ENCODE data around the gene CNNM2.
"Not testable (repeated sequence)": the region's sequence is repeated elsewhere in the genome, so short reads cannot be mapped to it uniquely, and the experiment has no call there.

CNNM2 gene

DNA sequence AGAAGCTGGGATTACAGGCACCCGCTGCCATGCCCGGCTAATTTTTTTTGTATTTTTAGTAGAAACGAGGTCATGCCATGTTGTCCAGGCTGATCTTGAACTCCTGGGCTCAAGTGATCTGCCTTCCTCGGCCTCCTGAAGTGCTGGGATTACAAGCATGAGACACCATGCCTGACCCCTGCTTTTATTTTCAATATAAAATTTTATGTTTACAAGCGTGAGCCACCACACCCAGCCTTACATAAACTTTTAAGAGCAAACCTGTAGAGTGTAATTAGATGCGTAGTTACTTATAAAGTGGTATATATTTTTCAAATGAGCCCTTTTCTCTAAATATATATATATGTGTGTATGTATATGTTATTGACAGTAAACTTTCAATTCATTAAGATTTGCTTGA, 8.7 kb downstream of the CNNM2 start:
- no peak for DNase-seq (ENCODE audit: low read depth, low spot score)

DNA sequence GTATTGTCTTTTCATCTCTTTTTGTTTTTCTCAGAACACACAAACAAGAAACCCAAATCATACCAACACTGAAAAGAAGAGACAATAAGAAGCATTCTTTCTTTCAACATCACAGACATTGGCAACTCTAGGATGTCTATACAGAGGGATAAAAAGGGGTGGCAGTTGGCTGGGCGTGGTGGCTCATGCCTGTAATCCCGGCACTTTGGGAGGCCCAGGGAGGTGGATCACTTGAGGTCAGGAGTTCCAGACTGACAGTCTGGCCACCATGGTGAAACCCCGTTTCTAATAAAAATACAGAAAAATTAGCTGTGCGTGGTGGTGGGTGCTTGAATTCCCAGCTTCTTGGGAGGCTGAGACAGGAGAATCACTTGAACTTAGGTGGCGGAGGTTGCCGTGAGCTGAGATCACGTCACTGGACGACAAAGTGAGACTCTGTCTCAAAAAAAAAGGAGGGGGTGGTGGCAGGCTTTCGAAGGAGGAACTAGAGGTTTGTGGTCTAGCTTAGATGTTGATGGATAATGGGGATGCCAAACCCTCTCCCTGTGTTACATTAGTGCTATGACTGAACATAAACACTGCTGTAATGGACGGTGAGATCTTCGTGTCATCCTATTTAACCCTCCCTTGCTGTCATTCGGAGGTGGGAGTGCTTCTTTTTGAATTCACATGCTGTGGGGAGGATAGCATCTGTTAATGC, 9.4 kb downstream of the CNNM2 start:
- no peak for DNase-seq (ENCODE audit: low read depth, low spot score)

DNA sequence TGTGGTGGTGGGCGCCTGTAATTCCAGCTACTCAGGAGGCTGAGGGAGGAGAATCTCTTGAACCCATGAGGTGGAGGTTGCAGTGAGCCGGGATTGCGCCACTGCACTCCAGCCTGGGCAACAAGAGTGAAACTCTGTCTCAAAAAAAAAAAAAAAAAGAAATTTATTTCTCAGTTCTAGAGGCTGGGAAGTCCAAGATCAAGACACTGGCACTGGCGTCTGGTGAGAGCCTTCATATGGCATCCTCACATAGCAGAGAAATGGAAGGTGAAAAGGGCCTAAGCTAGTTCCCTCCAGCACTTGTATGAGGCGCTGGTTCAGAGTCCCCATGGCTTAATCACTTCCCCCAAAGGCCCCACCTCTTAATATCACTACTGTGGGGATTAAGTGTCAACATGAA, 10.3 kb downstream of the CNNM2 start:
- not testable (repeated sequence) for DNase-seq (ENCODE audit: low read depth, low spot score)

DNA sequence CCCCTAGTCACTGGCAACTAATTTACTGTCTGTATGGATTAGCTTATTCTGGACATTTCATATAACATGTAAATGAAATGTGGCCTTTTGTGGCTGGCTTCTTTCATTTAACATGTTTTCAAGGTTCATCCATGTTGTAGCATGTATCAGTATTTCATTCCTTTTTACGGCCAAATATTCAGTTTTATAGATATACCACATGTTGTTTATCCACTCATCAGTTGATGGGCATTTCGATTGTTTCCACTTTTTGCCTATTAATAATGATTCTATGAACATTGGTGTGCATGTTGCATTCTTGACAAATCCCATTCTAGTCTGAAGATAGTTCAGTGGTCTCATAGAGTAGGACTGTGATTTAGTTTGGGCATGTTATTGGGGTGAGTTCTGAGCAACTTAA, 12.6 kb downstream of the CNNM2 start:
- no peak for DNase-seq (ENCODE audit: low read depth, low spot score)

DNA sequence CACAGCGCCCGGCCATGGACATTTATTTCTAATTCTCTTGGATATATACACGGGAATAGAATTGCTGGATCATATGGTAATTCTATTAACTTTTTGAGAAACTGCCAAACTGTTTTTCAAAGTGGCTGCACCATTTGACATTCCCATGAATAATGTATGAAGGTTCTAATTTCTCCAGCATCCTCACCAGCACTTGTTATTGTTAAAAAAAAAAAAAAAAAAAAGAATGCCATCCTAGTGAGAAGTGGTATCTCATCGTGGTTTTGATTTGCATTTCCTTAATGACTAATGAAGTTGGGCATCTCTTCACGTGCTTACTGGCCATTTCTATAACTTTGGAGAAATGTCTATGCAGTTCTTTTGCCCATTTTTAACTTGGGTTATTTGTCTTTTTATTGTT, 13.5 kb downstream of the CNNM2 start:
- DNase-seq (ENCODE audit: low read depth, low spot score): no peak

DNA sequence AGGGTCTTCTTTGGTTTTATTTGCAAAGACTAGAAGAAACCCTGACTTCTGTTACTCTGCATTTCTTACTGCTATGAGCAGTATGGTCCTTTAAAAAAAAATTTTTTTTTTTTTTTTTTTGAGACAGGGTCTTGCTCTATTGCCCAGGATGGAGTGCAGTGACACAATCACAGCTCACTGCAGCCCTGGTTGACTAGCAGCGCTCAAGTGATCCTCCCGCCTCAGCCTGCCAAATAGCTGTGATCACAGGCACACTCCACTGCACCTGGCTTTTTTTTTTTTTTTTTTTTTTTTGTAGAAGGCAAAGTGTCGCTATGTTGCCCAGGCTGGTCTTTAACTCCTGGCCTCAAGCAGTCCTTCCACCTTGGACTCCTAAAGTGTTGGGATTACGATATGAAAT, 17.4 kb downstream of the CNNM2 start:
- no peak for DNase-seq (ENCODE audit: low read depth, low spot score)

DNA sequence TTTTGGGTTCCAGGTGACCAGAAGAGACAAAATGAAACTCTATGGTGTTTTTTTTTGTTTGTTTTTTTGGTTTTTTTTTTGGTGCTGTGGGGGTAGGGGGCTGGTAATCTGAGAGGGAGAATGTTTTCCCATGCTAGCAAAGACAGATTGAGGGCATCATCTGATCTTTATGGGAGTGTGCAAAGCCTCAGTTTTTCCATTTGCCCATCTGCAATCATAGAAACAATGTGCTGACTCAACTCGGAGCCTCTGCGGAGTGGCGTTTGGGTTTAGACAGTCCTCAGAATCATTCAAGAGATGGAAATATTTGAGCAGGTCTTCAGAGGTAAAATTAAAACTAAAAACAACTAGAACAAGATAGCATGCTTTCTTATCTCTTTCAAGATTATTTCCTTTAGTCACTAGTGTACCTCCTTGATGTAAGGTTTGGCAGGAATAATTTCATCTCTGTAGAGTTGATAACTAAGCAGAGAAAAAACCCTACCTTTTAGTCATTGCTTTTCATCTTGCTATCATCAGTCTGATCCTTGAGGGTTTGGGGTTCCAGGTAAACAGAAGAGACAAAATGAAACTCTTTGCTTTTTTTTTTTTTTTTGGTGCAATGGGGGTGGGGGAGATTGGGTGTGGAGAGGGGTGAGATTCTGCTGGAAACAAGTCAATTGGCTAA, 18.0 kb downstream of the CNNM2 start:
- no peak for DNase-seq (ENCODE audit: low read depth, low spot score)

DNA sequence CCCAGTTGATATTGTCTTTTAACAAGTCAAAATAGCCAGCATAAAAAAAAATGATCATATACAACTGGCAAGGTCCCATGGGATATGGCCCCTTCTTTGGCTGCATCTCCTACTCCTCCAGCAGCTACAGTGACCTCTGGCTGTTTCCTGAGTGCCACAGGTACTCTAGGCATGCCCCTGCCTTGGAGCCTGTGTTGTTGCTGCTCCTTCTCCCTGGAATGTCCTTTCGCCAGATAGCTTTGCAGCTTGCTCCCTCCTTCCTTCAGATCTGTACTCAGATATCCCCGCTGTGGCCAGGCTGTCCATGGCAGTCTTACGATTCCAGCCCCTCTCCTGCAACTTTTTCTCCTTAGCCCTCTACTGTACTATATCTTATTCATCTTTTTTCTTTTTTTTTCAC, 23.3 kb downstream of the CNNM2 start:
- DNase-seq (ENCODE audit: low read depth, low spot score): no peak

DNA sequence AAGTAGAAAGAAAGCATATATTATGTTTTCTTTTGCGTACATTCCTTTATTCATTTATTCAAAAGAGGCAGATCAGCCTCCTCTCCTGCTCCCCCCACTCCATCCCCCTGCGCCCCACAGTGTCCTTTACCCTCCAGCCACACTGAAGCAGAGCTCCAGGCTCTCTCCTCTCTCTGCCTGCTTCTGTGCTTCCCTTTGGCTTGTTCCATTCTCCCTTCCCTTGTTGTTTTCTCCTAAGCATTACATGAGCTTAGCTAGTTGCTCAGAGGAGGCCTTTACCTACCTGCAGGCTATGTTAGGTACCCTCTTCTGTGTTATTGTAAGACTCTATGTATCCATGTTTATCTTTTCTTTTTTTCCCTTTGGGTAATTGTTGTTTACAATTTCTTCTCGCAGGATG, 27.4 kb downstream of the CNNM2 start:
- DNase-seq (ENCODE audit: low read depth, low spot score): no peak

DNA sequence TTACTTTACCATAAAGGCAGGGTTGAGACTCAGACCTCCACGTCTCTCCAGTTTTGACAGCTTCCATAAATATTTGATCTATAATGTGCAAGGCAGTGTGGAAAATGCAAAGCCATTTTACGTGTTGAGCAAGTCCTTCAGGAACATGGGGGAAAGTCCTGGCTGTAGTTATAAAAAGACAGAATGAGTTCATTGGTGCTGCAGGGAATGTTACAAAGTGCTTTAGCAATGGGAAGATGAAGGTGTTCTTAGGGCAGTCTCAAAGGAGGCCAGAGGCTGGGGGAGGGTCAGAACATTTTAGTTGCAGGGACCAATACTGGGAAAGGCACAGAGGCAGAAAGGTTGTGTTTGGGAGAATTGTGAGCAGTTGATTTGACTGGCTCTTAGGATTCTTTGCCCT, 27.9 kb downstream of the CNNM2 start:
- no peak for DNase-seq (ENCODE audit: low read depth, low spot score)

DNA sequence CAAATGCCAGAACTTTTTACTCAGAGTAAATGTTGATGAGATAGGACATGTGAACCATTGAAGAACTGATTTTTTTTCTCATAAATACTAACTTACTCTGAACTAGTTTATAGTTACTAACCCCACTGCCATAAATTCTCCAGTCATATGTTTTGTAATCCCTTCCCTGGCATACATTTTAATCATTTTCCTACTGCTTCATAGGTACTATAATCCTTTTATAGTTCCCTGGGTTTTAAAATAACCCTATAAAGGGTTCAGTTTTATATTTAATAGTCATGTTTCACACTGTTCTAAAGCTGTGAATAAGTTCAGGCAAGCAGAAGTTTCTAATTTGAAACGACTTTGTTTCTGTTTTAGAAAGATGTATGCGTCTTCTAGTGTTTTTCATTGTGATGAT, 28.9 kb downstream of the CNNM2 start:
- DNase-seq (ENCODE audit: low read depth, low spot score): no peak

DNA sequence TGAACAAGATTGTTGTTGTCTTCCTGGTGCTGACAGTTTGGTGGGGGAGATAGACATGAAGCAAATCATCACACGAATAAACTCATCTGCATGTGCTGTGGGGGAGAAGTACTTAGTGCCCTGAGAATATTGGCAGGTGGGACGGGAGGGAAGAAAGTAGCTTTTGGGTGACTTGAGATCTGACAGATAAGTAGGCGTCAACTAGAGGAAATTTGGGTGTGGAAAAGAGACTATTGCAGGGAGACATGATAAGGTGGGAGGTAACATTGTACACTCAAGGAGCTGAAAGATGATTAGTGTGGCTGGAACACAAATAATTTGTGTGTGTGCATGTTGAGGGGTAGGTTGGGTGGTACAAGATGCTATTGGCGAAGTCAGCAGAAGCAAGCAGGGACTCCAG, 30.1 kb downstream of the CNNM2 start:
- no peak for DNase-seq (ENCODE audit: low read depth, low spot score)

DNA sequence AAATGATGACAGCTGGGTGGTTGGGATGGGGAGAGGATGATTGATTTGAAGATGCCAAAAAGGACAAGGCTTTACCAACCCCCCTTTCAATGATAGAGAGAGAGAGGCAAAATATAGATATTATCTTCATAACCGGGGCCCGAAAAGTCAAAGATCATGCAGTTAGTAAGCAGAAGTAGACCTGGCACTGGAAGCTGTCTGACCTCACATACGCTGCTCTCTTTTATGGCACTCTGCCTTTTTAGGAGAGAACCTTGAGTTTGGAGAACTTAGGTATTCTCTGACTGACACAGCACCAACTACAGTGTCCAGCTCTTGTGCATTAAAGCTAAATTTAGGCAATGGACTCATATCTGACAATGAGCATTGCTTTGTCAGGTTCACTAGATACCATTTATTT, 30.7 kb downstream of the CNNM2 start:
- no peak for DNase-seq (ENCODE audit: low read depth, low spot score)

DNA sequence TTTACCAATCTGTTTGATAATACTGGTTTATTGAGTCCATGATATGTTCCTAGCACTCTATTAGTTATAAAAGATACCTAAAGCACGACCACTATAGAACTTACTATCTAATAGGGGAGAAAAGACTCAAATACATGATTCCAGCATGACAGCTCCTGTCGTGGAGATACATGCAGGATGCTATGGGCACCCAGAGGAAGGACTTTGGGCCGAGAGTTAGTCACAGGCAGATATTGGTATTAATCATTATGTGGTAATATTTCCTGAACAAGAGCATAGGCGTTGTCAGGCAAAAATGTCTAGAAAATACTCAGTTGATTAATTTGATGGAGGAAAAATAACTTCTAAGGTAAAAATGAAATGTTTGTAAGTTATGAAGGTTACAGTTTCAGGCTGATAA, 31.8 kb downstream of the CNNM2 start:
- DNase-seq (ENCODE audit: low read depth, low spot score): no peak

DNA sequence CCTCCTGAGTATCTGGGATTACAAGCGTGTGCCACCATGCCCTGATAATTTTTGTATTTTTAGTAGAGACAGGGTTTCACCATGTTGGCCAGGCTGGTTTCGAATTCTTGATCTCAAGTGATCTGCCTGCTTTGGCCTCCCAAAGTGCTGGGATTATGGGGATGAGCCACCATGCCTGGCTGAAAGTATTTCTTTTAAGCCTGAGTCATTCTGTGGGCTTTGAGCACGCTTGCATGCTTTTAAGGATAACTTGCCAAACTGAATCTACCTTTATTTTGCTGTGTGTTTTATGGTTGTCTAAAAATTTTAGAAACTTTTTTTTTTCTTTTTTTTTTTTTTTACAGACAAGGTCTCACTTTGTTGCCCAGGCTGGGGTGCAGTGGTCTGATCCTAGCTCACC, 33.2 kb downstream of the CNNM2 start:
- DNase-seq (ENCODE audit: low read depth, low spot score): no peak

DNA sequence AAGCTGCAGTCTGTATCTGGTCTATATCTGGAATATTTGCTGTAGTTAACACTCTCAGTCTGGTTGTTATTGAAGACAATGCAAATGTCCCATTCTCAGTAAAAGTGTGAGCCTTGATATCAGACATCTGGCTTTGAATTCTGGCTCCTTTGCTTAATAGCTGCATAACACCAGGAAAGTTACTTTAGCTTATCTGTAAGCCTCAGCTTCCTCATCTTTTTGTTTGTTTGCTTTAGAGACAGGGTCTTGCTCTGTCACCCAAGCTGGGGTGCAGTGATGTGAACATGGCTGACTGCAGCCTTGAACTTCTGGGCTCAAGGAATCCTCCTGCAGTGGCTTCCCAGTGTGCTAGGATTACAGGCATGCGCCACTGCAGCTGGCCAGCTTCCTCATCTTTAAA, 41.3 kb downstream of the CNNM2 start:
- no peak for DNase-seq (ENCODE audit: low read depth, low spot score)

DNA sequence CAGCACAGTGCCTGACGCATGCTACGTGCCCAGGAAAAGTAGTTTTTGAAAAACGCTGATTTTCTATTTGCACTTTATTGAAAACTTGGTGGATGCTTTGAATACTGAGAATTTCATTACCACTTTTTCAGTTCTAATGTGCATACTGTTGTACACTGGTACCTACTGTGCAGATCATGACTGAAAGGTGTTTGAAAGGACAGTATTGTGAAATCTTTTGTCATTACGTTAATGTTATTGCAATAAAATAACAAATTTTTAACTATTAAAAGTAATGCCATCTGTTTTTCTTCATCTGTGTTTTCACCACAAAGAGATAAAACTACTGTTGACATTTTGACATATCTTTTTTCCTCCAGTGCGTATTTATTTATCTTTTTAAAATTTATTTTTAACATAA, 42.1 kb downstream of the CNNM2 start:
- no peak for DNase-seq (ENCODE audit: low read depth, low spot score)

DNA sequence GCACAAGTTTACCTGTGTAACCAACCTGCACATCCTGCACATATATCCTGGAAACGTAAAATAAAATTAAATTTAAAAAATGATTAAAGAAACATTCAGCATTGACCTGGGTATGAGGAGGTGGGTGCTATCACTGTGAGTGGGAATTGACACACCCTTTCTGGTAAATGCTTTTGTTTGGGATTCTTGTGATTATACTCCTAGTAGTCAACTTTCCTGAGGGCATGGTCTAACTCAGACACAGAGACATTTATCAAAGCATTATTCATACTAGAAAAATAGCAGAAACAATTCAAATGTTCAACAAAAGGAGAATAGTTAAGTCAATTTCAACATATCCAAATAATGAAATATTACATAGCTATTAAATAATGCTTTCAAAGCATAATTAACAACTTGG, 44.2 kb downstream of the CNNM2 start:
- DNase-seq (ENCODE audit: low read depth, low spot score): no peak

DNA sequence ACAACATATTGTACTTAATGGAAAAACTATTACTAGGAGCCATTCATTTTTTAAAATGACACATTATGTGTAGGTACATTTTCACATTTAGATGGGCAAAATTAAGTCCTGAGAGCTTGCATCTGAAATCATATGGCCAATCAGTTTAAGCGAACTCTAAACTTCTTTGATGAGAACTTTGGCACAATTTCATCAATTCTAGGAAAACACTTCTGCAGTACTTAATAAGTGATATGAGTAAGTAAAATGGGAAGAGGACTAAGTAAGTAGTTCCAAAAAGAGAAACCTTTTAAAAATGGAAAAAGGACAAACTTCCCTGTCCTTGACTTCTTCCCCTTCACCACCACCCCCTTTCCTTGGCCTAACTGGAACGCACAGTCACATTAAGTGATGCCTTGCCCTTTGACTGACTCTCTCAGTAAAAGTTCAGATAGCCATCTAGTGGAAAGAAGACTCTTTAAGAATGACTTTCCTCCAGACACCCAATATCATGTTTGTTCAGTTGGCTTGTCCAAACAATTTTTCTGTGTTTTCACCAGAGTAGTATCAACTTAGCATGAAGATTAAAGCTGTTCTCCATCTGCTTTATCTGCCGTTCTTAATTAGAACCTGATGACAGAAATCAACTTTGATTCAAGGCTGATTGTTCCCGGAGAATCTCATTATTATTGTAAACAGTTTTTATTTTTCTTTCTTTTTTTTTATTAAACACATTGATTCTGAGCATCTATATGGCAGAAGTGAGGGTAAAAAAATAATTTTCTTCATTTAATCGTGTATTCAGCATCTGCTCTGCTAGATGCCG, 45.1 kb downstream of the CNNM2 start:
- DNase-seq (ENCODE audit: low read depth, low spot score): no peak

DNA sequence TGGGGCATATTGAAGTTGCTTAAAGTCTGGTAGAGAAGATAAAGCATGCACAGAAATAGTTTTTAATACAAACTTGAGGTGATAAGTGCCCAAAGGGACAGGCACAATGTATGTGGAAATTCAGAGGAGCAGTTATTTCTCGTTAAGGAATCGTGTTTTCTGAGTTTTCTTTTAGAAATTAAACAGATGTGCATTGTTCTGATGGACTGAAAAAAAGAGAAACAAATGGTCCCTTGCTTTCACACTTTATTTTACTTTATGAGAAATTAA, 45.6 kb downstream of the CNNM2 start:
- no peak for DNase-seq (ENCODE audit: low read depth, low spot score)

DNA sequence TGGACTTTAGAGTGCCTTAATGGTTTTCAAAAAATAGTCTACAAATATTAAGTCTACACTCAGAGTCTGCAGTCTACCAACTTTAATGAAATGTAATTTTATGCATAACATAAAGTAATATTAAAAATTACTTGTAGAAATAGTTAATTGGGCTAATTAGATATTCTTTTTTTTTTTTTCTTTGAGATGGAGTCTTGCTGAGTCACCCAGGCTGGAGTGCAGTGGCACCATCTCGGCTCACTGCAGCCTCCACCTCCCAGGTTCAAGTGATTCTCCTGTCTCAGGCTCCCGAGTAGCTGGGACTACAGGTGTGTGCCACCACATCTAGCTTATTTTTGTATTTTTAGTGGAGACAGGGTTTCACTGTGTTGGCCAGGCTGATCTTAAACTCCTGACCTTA, 46.0 kb downstream of the CNNM2 start:
- not testable (repeated sequence) for DNase-seq (ENCODE audit: low read depth, low spot score)

DNA sequence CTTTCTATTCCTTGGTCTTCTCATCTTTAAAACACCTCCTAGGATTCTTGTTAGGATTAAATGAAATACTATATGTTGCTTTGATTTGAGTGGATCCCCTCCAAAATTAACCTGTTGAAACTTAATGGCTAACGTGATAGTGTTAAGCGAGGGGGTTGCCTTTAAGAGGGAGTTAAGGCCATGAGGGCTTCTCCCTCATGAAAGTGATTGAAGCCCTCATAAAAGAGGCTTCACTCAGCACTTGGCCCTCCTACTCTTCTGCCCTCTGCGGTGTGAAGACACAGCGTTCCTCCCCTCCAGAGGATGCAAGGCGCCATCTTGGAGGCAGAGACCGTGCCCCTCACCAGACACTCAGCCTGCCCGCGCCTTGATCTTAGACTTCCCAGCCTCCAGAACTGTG, 46.6 kb downstream of the CNNM2 start:
- DNase-seq (ENCODE audit: low read depth, low spot score): no peak

DNA sequence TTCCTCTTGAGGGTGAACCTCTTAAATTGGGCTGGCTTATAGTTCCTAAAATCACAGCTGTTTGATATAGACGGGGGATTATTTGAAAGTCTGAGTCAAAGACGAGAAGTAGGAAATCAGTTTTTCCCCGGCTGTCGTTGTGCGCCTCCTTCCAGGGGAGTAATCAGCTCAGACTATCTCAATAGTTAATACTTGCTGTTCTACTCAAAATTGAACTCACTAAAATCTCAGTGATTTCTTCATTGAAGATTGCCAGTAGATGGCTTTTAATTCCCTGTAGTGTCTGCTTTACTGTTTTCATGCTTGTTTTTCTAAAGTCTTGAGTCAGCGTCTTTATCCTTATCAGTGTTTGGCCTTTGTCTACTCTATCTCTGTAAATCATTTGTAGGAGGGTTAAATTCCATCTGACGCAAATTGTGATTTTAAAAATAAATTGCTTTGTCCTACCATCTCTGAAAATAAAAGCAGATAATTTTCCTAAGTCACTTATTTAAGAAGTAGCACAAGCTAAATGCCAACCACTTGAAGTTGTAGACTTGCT, 47.3 kb downstream of the CNNM2 start:
- no peak for DNase-seq (ENCODE audit: low read depth, low spot score)

All from activated CD4-positive, CD25-positive, alpha-beta regulatory T cell treated with anti-CD3 and anti-CD28 coated beads, Interleukin-2, amount 50 U/mL, for 16 hours (primary cell).